Stimulated activated CD8-positive, alpha-beta memory T cell treated with anti-CD3 and anti-CD28 coated beads, Interleukin-7, amount 100 ng/mL, for 24 hours (primary cell): ENCODE measurements around the gene IMMP2L.

ENCODE experiments used
- DNase-seq: peaks from one replicate; pipeline ENCODE4 v3.0.0-alpha.2; 2020; ENCODE audit warnings: low read depth

Gene IMMP2L

DNA sequence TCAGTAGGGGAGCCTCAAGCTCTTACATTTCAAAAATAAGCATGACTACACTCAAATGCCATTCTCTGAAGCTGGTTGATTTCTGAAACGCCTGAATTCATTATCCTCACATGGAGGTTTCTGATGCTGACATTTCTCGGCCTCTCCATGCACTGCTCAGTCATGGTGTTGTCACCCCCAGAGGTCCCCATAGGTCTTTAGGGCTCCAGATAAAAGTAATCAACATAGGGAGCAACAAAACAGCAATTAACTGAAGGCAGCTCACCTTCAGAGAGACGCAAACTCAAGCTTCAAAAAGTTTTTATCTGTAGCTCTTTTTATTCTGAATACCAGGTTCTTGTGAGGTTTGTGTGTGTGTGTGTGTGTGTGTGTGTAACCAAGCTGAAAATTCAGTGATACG lies 694.5 kb downstream of the IMMP2L start:
- no peak for DNase-seq

DNA sequence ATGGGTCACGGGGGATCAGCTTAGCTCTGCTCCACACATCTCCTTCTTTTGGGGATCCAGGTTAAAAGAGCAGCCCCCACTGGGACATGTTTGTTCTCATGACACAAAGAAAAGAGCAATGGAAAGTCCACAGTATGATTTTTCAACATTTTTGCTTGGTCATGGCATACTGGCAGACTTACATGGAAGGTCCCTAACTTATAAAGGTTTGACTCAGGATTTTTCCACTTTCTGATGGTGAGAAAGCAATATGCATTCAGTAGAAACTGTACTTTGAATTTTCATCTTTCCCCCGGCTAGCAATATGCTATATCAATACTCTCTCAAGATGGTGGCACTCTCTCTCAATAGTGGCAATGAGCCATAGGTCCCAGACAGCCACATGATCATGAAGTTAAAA lies 699.0 kb downstream of the IMMP2L start:
- DNase-seq: no peak

DNA sequence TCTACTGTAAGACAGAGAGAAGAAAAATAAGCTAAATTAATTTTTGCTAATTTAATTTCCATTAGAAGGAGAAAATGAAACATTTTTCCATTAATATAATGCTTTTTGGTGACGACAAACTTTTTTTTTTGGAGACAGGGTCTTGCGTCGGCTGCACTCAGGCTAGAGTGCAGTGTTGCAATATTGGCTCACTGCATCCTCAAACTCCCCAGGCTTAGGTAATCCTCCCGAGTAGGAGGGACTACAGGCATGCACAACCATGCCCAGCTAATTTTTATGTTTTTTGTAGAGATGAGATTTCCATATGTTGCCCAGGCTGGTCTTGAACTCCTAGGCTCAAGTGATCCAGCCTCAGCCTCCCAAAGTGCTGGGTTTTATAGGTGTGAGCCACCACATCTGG lies 701.1 kb downstream of the IMMP2L start:
- DNase-seq: no peak

DNA sequence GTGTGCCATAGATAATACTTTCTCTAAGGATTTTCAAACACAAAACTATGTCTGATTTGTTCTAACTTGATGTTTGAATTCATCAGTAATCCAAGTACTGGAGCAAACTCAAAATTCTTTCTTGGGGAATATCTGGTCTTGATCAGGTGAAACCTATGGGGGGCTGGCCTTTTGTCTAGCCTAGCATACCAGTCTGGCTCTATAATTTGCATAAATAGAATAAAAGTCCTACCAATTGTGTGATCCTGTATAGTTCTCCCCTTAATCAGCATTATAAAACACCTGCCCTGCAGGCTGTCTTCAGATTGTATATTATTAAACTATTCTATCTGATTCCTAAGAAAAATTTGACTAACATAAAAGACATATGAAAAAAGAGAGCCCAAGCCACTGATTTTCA lies 705.2 kb downstream of the IMMP2L start:
- no peak for DNase-seq

DNA sequence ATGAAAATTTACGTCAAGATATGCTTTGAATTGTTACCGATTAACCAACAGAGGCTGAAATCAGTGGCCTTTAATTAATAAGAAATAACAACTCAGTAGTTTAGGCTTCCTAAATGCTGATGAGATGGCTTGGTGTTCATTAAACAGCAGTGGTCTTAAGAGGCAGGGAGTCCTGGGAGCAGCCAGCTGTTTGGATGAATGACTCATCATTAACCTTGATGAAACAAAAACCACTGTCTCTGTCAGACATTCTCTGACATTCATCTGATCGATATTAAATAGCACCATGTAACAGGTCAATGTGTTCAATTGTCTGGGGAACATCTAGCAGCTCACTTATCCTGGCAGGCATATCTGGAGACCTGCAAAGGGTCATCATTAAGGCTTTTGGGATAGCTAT lies 705.6 kb downstream of the IMMP2L start:
- no peak for DNase-seq

DNA sequence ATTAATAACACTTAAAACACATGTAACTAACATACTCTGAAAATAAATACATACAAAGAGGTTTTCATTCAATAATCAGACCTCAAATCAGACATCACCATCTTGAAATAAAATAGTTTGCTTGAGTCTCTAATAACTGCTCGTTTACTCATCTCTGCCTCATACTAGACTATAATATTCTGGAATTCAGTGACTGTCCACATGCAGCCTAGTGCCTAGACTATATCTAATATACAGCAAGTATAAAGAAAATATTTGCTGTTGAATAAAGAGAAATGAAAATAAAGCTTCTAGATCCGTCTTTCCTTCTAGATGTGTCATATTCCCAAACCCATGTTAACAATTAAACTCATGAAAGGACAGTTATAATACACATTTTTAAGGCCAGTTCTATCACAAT lies 707.6 kb downstream of the IMMP2L start:
- DNase-seq: no peak

DNA sequence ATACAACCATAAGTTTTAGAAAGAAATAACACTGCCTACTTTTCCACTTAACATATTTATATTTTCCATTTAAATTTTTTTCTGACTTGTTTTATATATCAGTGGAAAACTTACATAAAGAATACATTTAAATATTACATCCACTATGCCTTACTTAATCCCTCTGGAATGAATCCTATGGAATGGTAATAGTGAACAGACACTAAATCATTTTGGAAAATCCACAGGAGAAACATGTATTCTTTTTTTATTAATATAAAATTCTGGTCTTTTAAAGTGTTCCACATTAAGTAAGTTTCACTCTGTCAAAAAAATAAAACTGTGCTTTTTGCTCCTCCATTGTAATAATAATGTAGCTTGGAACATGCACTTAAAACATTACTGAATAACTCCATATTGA lies 708.1 kb downstream of the IMMP2L start:
- no peak for DNase-seq

DNA sequence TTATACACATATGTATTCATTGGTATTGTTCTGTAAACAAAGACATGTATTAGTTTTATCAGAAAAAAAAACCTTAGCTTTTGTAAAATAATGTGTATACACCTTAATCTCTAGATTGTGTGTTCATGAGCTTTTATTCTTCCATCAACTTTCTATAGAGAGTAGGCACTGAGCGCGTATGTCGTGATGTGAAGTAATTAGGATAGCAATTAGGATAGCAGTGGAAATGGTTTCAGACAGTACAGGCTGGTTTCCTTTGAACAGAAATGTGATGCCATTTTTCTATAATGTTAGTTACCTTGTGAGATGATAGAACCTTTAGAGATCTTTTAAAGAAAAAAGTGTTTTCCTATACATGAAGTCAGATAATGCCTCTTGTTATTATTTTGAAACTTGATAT lies 709.0 kb downstream of the IMMP2L start:
- no peak for DNase-seq

DNA sequence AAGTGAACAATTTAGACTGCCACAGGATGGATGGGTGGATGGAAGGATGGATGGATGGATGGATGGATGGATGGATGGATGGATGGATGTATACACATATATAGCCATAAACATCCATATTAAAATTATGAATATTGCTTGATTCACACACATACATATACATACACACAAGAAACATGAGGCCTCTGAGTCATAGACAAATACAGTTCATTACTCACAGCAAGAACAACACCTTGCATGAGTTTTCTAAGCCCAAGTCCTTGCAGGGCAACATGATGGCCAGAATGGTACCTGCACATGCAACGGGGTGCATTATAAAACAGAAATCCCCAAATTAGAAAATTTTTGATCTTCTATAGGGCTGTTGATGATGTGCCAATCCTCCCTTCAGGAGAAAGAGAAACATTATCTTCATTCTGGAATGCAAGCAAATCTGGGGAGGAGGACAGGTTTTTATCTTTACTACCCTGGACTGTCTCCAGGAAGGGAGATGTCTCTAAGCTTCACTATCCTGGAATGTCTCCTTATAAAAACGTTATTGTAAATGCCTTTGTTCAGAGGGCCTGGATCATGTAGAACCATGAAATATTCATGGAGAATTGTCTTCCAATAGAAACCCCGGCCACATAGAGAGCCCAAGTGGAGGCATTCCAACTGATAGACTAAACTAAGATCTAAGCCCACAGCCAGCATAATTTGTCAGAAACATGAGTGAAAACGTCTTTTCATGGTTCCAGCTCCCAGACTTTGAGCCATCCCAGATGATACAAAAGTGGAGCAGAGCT lies 709.9 kb downstream of the IMMP2L start:
- no peak for DNase-seq

DNA sequence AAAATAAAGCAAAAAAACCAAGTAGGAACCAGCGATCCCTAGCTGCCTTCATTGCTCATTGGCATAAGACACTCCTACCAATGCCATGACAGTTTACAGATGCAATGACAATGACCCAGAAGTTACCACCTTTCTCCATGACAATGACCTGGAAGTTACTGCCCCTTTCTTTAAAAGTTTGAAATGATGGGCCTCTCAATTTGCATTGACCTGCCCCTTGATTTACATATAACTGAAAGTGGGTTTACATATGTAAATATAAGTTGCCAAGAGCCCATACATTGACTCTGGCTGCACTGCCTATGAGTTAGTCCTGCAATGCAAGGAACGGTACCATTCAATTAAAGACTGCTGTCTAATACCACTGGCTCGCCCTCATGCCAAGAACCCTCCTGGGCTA lies 712.1 kb downstream of the IMMP2L start:
- no peak for DNase-seq

DNA sequence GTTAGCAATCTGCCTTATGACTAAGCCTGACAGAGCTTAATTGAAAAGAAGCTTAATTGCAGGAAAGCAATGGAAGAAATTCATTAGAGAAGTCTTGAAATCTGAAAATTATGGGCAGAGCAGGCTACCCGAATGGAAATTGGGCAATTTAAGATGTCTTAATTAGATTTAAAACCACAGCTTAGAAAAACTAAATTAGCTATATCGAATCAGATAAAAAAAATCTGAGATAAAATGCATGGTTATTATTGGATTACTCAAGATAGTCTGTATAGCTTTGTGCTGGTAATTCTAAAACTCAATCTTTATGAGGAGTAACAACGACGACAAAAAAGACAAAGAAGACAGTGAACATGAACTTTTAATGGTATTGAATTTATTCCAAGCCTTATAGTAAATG lies 719.5 kb downstream of the IMMP2L start:
- DNase-seq: no peak

DNA sequence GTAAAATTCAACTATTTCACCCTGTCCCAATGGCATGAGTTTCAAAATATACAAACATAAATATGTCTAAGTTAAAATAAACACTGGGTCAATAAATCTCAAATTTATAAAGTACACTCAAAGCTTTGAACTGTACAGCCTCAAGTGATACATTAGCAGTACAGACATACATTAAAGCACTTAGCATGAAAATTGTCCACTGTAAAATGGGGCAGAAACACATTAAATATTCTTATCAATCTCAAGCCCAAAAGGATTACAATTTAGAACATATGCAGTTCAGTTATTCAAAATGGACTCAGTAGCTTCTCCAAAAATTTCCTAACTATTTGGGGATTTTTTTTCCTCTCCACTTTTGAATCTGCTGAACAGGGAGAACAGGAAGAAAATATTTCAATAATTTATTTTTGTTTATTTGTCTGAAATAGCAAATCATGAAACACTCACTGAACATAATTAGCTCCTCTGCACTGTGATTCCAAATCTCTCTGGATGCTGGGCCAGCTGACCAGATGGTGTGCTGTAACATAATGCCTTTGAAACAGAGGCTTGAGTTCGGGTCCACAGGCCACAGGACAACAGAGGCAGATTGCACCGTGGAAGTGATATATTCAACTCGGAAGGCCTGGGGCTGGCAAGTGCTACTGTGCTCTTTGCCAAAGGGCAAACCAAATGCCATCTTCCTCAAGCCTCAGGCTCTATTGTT lies 720.3 kb downstream of the IMMP2L start:
- DNase-seq: no peak

DNA sequence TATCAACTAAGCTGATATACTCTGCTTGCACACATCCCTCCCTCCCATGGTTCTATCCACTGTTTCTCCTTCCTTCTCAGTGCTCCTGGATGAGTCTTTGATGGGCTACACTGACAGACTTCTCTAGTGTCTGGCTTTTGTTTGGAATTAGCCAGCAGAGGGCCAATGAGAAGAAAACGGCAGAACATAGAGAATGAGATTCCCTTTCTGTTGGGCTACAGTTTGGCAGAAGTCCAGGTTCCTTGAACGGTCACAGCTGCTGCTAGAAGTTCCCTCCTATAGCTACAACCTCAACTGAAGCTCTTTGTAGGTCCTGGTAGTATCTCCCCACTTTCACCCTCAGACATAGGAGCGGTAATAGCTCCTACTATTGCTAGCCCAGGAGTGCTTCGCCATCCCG lies 722.4 kb downstream of the IMMP2L start:
- DNase-seq: no peak

DNA sequence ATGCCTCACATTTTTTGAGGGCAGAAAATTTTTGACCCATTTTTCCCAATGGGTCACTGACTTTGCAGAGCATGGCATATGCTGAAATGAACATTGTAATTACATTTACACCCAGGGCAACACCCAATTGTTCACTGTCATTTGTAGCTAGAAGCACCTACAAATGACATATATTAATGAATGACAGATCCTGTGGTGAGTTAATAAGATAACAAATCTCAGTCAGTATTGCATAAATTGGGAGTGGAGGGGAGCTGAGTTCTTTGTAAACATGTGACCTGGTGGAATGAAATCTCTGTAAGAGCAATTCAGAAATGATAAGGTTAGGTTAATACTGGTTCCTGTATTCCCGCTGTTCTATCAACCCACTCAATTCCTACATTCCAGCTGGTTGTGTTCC lies 726.4 kb downstream of the IMMP2L start:
- no peak for DNase-seq

DNA sequence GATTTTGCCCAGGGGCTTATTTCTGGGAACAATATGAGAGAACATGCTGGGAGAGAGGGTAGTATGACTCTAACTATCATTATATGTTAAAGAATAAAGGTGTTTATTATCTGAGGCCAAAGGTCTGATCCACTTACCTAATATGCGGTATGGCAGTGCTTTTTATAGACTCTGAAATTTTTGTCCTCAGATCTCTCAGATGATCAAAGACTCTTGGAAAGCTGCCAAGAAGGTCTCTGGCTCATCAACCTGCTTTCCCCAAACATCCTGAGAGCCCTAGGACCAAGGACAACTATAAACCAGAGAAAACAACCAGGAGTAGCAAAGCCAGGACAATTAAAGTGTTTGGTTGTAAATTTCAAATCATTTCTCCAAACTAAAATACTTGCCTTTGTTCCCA lies 727.1 kb downstream of the IMMP2L start:
- no peak for DNase-seq

DNA sequence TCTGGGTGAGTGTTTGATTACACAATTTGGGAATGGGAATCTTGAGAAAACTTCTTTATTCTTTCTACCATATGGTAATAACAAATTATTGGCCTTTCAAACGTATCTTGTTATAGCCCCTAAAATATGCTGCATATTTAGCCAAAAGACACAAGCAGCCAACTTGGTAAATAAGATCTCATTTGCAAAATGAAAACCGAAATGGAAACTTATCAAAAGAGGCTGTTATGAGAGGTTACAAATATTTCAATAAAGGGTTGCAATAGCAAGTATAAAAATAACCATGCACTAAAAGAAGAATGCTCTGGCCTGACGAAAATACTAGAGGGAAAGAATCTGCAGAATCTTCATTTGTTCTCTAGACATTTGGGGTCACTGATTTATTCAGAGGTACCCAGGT lies 730.9 kb downstream of the IMMP2L start:
- DNase-seq: no peak

DNA sequence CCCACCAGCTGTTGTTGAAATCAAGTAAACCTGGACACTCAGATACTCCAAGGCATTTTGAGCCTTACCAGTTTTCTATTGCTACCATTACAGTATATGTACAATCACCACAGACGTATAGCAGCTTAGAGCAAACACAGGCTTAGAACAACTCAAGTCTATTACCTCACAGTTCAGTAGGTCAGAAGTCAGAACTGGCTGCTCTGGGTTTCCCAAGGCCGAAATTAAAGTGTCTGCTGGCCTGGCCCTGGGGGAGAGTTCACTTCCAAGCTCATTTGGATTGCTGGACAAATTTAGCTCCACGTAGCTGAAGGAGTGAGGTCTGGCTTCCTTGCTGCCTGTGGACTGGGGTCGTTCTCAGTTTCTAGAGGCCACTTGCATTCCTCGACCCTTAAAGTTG lies 731.5 kb downstream of the IMMP2L start:
- no peak for DNase-seq

DNA sequence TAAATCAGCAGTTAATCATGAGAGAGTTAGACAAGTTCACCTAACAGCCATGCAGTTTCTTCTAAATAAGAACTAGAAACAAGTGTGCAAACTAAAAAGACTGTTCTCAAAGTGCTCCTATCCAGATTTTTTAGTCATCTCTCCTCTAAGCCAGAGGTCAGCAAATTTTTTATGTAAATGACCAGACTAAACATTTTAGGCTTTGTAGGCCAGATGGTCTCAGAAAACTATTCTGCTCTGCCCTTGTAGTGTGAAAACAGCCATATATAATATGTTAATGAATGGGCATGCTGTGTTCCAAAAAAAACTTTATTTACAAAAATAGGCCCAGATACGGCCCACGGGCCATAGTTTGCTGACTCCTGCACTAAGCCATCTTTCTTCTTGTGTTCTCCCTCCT lies 734.4 kb downstream of the IMMP2L start:
- no peak for DNase-seq

DNA sequence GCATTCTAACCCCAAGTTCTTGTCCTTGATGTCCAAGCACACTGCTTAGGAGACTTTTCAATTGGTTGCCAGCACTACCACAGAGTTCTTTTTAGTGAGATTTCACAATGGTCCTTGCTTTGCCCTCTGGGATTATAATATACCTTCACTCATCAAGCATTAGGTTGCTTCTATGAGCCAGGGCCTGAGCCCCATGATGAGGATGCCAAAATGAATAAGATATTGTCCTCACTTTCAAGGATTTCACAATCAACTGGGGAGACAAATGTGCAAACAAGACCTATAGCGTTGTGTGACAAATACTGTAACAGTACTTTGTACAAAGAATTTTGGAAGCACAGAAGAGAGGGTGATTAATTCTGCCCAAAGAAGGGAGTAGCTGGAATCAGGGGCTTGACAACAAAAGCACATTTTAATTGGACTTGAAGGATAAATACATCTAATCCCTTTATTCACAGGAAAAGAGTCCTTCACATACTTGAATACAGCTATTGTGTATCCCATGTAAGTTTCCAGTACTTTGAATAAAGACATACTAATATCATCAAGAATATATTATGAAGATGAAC lies 734.9 kb downstream of the IMMP2L start:
- DNase-seq: no peak

DNA sequence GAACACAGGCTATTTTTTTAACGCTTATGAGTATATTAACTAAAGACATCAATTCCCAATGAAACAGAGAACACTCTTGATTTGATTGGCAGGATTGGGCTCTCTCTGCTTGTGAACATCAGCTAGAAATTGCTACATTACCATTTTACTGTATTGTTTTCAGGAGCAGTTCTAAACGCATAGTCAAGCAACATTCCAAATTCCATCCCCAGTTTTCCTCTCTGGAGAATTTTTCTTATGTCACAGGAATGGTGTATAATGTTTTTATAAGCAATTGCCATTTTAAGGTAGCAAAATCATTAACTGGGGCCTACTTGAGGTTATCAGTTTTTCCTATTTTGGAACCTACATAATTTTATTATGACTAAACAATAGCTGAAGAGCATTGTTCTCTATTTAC lies 748.3 kb downstream of the IMMP2L start:
- no peak for DNase-seq

DNA sequence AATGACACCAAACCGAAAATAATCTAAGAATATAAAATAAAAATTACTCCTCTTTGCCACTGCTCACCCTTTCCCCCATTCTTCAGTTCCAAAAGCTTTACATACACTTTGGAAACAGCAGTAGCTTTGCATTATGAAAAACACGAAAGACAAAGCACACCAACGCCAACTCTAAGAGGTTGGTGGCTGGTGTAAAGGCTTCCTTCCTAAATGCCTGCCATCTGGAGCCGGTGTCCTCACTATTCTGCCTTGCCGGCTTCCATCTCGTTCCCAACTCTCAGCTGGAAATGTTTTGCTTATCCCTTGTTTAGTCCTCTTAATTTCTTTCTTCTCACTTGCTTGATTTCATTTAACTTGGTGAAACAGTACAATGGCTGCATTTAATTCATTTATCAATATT lies 752.5 kb downstream of the IMMP2L start:
- DNase-seq: no peak

DNA sequence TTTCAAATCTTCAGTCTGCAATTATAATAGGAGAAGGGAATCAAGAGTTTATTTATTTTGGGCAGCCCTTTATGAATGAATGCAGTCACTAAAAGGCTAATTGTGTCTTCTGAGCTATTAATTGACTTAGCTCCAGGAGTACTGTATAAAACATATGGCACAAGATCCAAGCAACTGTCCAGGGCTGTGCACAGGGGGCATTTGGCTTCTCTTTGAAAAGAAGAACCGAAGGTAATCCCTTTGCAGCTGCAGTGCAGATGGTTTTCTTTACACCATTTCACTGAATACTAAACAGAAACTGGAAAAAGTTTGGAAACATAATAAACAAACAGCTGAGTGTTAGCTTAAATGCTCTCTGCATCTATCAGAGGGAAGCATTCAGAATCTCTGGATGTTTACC lies 753.9 kb downstream of the IMMP2L start:
- DNase-seq: no peak

DNA sequence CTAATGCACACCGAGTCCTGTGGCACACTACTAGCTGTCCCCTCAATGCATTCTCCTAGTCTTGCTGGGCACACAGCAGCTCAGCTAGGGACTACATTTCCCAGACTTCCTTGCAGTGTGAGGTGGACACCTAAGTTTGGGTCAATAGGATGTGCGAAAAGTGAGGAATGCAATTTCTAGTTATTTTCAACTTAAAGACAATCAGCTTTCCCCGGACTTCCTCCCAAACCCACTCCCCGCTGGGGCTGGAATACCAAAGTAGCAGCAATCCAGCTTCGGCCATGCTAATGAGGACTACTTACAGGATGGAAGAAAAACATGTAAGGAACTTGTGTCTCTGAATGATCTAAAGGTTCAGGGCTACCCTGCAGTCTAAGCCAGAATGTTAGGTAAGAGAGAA lies 757.8 kb downstream of the IMMP2L start:
- no peak for DNase-seq
